Hepatocyte (in vitro differentiated cells): ENCODE results near the gene MFSD1. TPM values are rescaled to one million over a fixed set of nuclear protein-coding genes. Genes with fewer than 3 reads are reported as not detected.

Source experiments
- DNase-seq: peaks from one replicate; pipeline ENCODE4 v3.0.0-alpha.2; 2016; ENCODE audit warnings: low spot score
- H2AFZ ChIP-seq: fragments of 200-600 bp; sonication (generic); 2 replicates; pipeline ENCODE4 v1.6.0; 2016; ENCODE audit warnings: antibody characterized with exemption, mild to moderate bottlenecking
- H3K27ac ChIP-seq: fragments of 200-600 bp; sonication (generic); 2 replicates; pipeline ENCODE4 v1.5.1; 2016; ENCODE audit warnings: mild to moderate bottlenecking
- H3K27me3 ChIP-seq: fragments of 200-600 bp; sonication (generic); 2 replicates; pipeline ENCODE4 v1.6.1; 2016
- H3K36me3 ChIP-seq: fragments of 200-600 bp; sonication (generic); replicated peaks from 2 replicates; pipeline ENCODE4 v1.5.1; 2016; ENCODE audit warnings: low read depth; ENCODE audit not compliant: insufficient read depth
- H3K4me1 ChIP-seq: fragments of 200-600 bp; sonication (generic); 2 replicates; pipeline ENCODE4 v1.5.1; 2016; ENCODE audit warnings: mild to moderate bottlenecking, moderate library complexity; ENCODE audit not compliant: insufficient read depth
- H3K4me2 ChIP-seq: fragments of 200-600 bp; sonication (generic); 2 replicates; pipeline ENCODE4 v1.6.0; 2016
- H3K4me3 ChIP-seq: fragments of 200-600 bp; sonication (generic); 2 replicates; pipeline ENCODE4 v1.5.1; 2016; ENCODE audit warnings: mild to moderate bottlenecking
- H3K79me2 ChIP-seq: fragments of 200-600 bp; sonication (generic); 2 replicates; pipeline ENCODE4 v1.6.0; 2017; ENCODE audit warnings: mild to moderate bottlenecking
- H3K9me2 ChIP-seq: fragments of 200-600 bp; sonication (generic); replicated peaks from 2 replicates; pipeline ENCODE4 v1.6.0; 2017; ENCODE audit warnings: mild to moderate bottlenecking; ENCODE audit not compliant: insufficient read depth
- H3K9me3 ChIP-seq: fragments of 200-600 bp; sonication (generic); 2 replicates; pipeline ENCODE4 v1.5.1; 2016; ENCODE audit warnings: low read depth, mild to moderate bottlenecking
- H4K20me1 ChIP-seq: fragments of 200-600 bp; sonication (generic); 2 replicates; pipeline ENCODE4 v1.6.0; 2016; ENCODE audit warnings: mild to moderate bottlenecking; ENCODE audit not compliant: insufficient read depth, poor library complexity, severe bottlenecking
- CTCF ChIP-seq: fragments of 200-600 bp; sonication (generic); IDR thresholded peaks from 2 replicates; pipeline ENCODE4 v1.5.1; 2016; ENCODE audit warnings: antibody characterized with exemption, mild to moderate bottlenecking; ENCODE audit not compliant: poor library complexity
- EZH2 ChIP-seq: fragments of 200-600 bp; sonication (generic); IDR thresholded peaks from 2 replicates; pipeline ENCODE4 v1.6.1; 2016; ENCODE audit warnings: antibody characterized with exemption, mild to moderate bottlenecking, borderline replicate concordance
- EZH2phosphoT487 ChIP-seq: fragments of 200-600 bp; sonication (generic); IDR thresholded peaks from one replicate; pipeline ENCODE4 v1.6.1; 2018; ENCODE audit warnings: antibody characterized with exemption, mild to moderate bottlenecking, low read depth, moderate library complexity; ENCODE audit not compliant: unreplicated experiment, severe bottlenecking
- WGBS: methylation state at CpG from one replicate; pipeline ENCODE4 v1.1.6; 2016; ENCODE audit warnings: low lambda C conversion rate; ENCODE audit errors: missing lambda C conversion rate; 5-methylcytosine and 5-hydroxymethylcytosine counted together
- polyA plus RNA-seq: library from polyadenylated mRNA; unstranded; fragments of >200 nt; fragmentation: Nextera tagmentation; extraction: Ambion mirVana; gene quantifications from 2 replicates; pipeline ENCODE4 v1.2.1, GENCODE V29; 2016
- total RNA-seq: library from RNA; depleted of rRNA; stranded (reverse); fragments of >200 nt; gene quantifications from 2 replicates; pipeline ENCODE4 v1.2.3, GENCODE V29; 2014

Gene MFSD1
- total and polyA plus RNA-seq, 2 experiments from 2014 or later, result 58.6 to 74.9 TPM

GRCh38 chr3:158804441-158804840 lies 2.6 kb downstream of the MFSD1 start:
- no peaks in the 10 kb centered on the region for H4K20me1 ChIP-seq
- no peak overlapping the region for H3K4me2 ChIP-seq
- no peaks in the 10 kb centered on the region for H3K9me3 ChIP-seq
- no peaks in the 10 kb centered on the region for H3K27me3 ChIP-seq
- peaks cover 25% of the 10 kb centered on the region for H3K79me2 ChIP-seq
- TF ChIP-seq EZH2 (no peak), CTCF (no peak), EZH2phosphoT487 (no peak)
- DNase-seq, result no peak
- no peak overlapping the region for H3K27ac ChIP-seq
- no peaks in the 10 kb centered on the region for H3K36me3 ChIP-seq
- H3K4me3 ChIP-seq, result no peak overlapping the region
- peaks cover 13% of the 10 kb centered on the region for H3K4me1 ChIP-seq
- H3K9me2 ChIP-seq, result no peaks in the 10 kb centered on the region
- H2AFZ ChIP-seq, result no peak overlapping the region
- WGBS, result 84% methylated on average over 3 of the region's 3 CpGs

- H3K9me2 ChIP-seq, result no peaks in the 10 kb centered on the region
- peaks cover 14% of the 10 kb centered on the region for H3K79me2 ChIP-seq
- H3K4me1 ChIP-seq, result no peaks in the 10 kb centered on the region
- H3K36me3 ChIP-seq, result no peaks in the 10 kb centered on the region
- no peak overlapping the region for H3K4me3 ChIP-seq
- DNase-seq, result no peak
- H3K4me2 ChIP-seq, result no peak overlapping the region
- 89% methylated on average over 3 of the region's 3 CpGs for WGBS
- H3K27ac ChIP-seq, result no peak overlapping the region
- no peaks in the 10 kb centered on the region for H3K9me3 ChIP-seq
- H3K27me3 ChIP-seq, result no peaks in the 10 kb centered on the region
- H4K20me1 ChIP-seq, result no peaks in the 10 kb centered on the region
- TF ChIP-seq EZH2, result no peak
- no peak for TF ChIP-seq EZH2phosphoT487
- TF ChIP-seq CTCF, result no peak
- no peak overlapping the region for H2AFZ ChIP-seq
Observed at GRCh38 chr3:158808697-158809096, 6.8 kb downstream of the MFSD1 start.

GRCh38 chr3:158809642-158810041 lies 7.8 kb downstream of the MFSD1 start:
- Histone ChIP-seq H2AFZ (no peak overlapping the region), H3K27ac (no peak overlapping the region), H3K79me2 (peaks cover 5% of the 10 kb centered on the region), H3K4me2 (no peak overlapping the region), H3K27me3 (no peaks in the 10 kb centered on the region), H3K4me1 (no peaks in the 10 kb centered on the region), H3K9me3 (no peaks in the 10 kb centered on the region), H4K20me1 (no peaks in the 10 kb centered on the region), H3K4me3 (no peak overlapping the region), H3K9me2 (no peaks in the 10 kb centered on the region), H3K36me3 (no peaks in the 10 kb centered on the region)
- TF ChIP-seq CTCF (no peak), EZH2 (no peak), EZH2phosphoT487 (no peak)
- no peak for DNase-seq
- WGBS, result 94% methylated on average over 4 of the region's 4 CpGs
